SU-DHL-6 (cell line): Measurements from ENCODE around the gene CLMP.

Experiments used
- EZH2phosphoT487 ChIP-seq: fragments of 200-600 bp; sonication (generic), shearing (Covaris generic); conservative IDR thresholded peaks from 2 replicates; pipeline ENCODE4 v1.6.1; 2018; ENCODE audit warnings: mild to moderate bottlenecking, antibody characterized with exemption, low read length, moderate library complexity, mixed read lengths
- TF ChIP-seq, protein P1 (sequence below): fragments of 200-600 bp; sonication (generic); IDR thresholded peaks from one replicate; pipeline ENCODE4 v1.5.1; 2017; ENCODE audit warnings: antibody characterized with exemption, mild to moderate bottlenecking, low read length, moderate library complexity; ENCODE audit not compliant: insufficient read depth, poor library complexity, severe bottlenecking

GRCh38 chr11:123191939-123192338 lies 3.1 kb downstream of the CLMP start:
- TF ChIP-seq, protein P1, sequence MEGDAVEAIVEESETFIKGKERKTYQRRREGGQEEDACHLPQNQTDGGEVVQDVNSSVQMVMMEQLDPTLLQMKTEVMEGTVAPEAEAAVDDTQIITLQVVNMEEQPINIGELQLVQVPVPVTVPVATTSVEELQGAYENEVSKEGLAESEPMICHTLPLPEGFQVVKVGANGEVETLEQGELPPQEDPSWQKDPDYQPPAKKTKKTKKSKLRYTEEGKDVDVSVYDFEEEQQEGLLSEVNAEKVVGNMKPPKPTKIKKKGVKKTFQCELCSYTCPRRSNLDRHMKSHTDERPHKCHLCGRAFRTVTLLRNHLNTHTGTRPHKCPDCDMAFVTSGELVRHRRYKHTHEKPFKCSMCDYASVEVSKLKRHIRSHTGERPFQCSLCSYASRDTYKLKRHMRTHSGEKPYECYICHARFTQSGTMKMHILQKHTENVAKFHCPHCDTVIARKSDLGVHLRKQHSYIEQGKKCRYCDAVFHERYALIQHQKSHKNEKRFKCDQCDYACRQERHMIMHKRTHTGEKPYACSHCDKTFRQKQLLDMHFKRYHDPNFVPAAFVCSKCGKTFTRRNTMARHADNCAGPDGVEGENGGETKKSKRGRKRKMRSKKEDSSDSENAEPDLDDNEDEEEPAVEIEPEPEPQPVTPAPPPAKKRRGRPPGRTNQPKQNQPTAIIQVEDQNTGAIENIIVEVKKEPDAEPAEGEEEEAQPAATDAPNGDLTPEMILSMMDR: no peak
- no peak for TF ChIP-seq EZH2phosphoT487
